Ecto neural progenitor cell (in vitro differentiated cells): Measurements from ENCODE around the gene DDX20.
"Not testable (repeated sequence)": the region's sequence is repeated elsewhere in the genome, so short reads cannot be mapped to it uniquely, and the experiment has no call there.

Experiments
- DNase-seq: peaks from one replicate; pipeline ENCODE4 v3.0.0-alpha.2; 2018; ENCODE audit warnings: low spot score

The DDX20 gene

DNA sequence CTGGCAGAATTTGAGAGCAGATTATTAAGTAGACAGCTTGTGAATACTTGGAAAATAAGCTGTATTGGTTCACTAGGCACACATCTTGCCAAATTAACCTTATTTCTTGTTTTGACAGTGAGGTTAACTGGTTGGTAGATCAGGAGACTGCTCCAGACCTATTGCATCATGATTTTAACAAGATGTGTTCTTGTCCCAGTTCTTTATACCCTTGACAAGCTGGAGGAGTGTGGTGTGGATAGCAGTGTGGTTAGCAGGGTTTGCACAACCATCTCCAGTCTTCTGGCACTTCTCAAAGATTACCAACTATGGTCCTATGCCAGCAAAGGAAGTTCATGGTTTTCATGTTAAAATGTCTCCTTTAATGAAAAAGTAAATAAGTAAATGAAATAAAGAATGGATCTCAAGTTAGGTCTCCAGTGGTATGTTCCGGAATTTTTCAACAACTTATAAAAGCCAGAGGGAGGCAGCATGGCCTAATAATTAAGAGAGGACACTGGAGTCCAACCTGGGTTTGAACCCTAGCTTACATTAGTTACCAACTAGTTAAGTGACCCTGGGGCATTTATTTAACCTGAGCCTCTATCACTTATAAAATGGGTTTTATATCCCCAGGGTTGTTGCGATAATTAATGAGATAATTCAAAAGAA is 34.1 kb downstream of the DDX20 start:
- DNase-seq = no peak

- no peak for DNase-seq
Observed at GRCh38 chr1:111791776-111792175, 36.1 kb downstream of the DDX20 start.

- DNase-seq = no peak
Observed at GRCh38 chr1:111792249-111792648, 36.5 kb downstream of the DDX20 start.

DNA sequence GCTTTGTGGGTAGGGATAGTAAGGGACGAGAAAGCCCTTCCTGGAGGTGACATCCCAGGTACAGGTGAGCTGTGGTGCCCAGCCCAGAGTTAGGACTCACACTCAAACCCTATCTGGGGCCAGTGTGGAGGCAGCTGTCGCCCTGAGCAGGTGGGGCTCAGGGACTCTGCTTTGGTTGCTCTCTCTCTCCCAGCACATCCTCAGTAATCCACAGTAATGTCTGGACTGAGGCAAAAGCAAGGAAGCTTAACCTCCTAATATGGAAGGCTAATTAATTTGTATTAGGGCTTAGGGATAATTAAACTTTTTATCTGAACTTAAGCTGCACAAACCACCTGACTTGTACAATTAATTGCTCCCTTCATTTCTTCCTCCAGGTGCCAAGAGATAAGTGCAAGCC is 38.2 kb downstream of the DDX20 start:
- no peak for DNase-seq

DNA sequence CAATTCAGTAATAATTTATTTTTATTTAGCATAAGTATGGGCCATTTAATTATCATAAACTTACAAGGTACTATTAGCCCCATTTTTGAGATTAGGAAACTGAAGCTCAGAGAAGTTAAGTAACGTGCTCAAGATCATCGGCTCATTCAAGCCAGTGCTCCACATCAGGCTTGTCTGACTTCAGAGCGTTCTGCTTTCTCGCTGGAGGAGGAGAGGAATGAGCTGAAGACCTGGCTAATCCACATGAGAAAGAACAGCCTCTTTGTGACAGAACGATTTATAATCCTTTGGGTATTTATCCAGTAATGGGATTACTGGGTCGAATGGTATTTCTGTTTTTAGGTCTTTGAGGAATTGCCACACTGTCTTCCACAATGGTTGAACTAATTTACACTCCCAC is 39.7 kb downstream of the DDX20 start:
- no peak for DNase-seq

GRCh38 chr1:111798580-111798979 is 42.9 kb downstream of the DDX20 start:
- no peak for DNase-seq

DNA sequence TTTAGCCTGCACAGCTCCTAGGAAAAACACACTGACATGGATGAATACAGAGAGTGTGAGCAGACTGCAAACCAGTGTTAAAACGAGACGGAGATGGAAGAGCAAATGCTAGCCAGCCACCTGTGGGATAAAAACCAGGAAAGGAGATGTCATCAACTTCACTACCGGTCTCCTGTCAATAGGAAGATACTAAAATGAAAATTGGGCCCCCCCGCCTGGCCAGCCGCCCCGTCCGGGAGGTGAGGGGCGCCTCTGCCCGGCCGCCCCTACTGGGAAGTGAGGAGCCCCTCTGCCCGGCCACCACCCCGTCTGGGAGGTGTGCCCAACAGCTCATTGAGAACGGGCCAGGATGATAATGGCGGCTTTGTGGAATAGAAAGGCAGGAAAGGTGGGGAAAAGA is 44.0 kb downstream of the DDX20 start:
- not testable (repeated sequence) for DNase-seq

GRCh38 chr1:111801071-111801850 is 45.6 kb downstream of the DDX20 start:
- no peak for DNase-seq

DNA sequence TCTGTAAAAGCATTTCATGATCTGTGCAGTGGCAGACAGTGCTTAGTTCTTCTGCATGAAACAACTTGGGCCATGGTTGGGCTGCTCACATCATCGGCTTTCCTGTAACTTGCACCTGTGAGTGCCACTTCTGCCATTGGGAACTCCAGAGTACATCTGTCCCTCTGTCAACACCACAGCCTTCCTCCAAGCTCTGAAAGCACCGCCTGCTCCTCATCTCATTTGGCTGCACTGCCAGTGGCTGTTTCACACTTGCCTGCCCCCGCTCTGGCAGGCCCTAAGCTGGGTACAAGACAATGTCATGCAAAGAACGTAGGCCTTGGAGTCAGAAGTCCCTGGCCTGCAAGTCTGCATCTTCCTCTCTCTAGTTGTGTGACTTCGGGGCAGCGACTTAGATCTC is 46.4 kb downstream of the DDX20 start:
- no peak for DNase-seq

- no peak for DNase-seq
Observed at GRCh38 chr1:111802984-111803383, 47.3 kb downstream of the DDX20 start.

DNA sequence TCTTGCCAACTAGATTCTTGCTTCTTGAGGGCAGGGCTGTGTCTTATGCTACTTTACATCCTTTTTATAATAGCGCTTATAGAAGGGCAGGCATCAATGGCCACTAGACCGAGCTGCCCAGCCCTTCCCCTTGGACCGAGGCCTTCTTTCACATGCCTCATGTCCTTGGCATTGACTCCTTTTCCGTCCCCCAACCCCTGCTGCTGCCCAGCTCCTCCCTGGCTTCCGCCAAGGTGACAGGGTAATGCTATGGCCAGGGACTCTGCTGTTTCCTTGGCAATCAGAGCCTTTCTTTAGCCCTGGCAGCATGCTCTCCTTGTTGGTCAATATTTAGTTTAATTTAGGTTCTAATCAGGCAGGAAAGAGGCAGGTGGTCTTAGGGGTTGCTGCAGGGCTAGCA is 48.2 kb downstream of the DDX20 start:
- DNase-seq = no peak

GRCh38 chr1:111804776-111805175 is 49.1 kb downstream of the DDX20 start:
- DNase-seq = no peak

DNA sequence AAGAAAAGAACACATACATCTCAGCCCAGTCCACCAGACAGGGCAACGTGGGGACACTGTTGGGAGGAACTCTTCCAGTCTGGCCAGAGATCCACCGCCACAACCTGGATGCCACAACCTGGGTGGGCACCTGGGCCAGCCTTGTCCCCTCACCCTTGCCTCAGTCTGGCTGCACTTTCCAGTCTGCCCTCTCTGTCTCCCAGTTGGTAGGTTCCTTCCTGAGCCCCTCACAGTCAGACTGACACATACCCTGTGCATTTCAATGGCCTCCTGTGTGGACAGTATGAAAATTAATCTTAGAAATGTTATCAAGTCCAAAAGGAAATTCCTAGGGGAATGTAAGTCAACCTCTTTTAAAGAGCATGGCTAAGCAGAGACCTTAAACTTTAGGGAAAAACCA is 49.5 kb downstream of the DDX20 start:
- DNase-seq = no peak

- no peak for DNase-seq
Observed at GRCh38 chr1:111811891-111812290, 56.2 kb downstream of the DDX20 start.

- DNase-seq = no peak
Observed at GRCh38 chr1:111812306-111812705, 56.6 kb downstream of the DDX20 start.

GRCh38 chr1:111813440-111814304 is 58.0 kb downstream of the DDX20 start:
- no peak for DNase-seq

DNA sequence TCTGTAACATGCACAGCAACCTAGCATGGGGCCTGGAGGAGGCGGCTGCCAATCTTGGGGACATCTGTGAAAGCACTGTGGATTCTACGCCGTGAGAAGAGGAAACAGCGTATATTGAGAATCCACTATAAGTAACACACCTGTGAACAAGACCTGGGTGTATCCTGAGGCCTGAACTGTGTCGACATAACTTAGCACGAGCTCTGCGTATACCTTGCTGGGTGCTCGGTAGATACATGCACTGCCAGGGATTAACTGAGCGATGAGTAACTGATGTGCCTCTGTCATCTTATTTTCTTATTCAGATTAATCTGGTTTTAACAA is 58.6 kb downstream of the DDX20 start:
- DNase-seq = no peak

DNA sequence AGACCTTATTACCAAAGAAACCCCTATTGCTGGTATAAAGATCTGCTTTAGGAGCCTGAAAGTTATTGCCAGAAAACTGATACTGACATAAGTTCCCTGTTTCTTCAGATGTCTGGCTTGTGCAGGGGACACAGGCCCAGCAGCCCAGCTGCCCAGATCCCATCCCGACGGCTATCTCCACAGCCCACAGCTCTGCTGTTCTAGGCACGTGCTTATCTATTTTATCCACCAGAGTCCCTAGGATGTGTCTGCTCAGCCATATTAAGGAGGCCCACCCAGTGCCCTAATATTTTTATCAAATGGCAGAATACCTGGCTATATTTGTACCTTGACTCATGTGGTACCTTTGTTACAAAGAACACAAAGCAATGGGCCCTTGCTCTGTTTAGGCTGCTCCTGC is 58.9 kb downstream of the DDX20 start:
- no peak for DNase-seq
